ENCODE results near the gene MAPK10. TPM values are rescaled to one million over a fixed set of nuclear protein-coding genes. Genes with fewer than 3 reads are reported as not detected.

The MAPK10 gene
- polyA plus RNA-seq, 3 donors: 0.36 TPM; not detected in 2

DNA sequence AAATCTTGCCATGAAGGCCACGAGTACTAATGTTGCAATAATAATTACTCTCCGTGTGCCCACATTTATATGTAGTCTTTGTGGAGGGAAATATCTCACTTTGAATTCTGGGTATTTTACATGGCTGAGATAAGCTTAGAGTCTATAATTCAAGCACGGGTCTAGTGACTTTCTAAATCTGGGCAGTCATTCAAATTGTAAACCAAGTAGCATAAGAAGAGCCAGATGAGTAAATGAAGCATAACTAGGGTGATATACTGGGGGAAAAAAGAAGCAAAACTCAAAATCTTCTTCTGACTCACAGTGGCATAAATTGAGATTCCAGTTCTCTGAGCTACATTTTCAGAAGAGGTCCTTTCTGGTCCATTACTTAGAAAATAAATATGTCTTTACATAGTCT is 53.0 kb downstream of the MAPK10 start:
- Histone ChIP-seq H3K4me1 (ENCODE audit: control insufficient read depth in 1 of 2, insufficient read depth in 2 of 2, low read length in 2 of 2) (no peaks in the 10 kb centered on the region), H3K36me3 (replicated peaks in 1 of 2; ENCODE audit: control insufficient read depth in 1 of 2, insufficient read depth in 2 of 2, low read length in 2 of 2) (no peaks in the 10 kb centered on the region), H3K27me3 (ENCODE audit: control insufficient read depth in 2 of 2, insufficient read depth in 2 of 2, low read length in 2 of 2) (no peaks in the 10 kb centered on the region), H3K27ac (ENCODE audit: low read depth in 1 of 2, low read length in 2 of 2) (no peak overlapping the region), H3K79me2 (ENCODE audit: insufficient read depth, low read length) (no peaks in the 10 kb centered on the region), H3K4me2 (replicated peaks; ENCODE audit: extremely low read depth, low read length, poor library complexity, severe bottlenecking) (no peak overlapping the region), H2AFZ (ENCODE audit: insufficient read depth, low read depth, low read length, poor library complexity, severe bottlenecking) (no peak overlapping the region), H3K9ac (ENCODE audit: insufficient read depth, low read length, poor library complexity, severe bottlenecking) (no peak overlapping the region), H3K9me3 (replicated peaks in 1 of 2; ENCODE audit: control insufficient read depth in 1 of 2, insufficient read depth in 1 of 2, low read length in 2 of 2) (peaks cover 0 to 2% of the 10 kb centered on the region in 2 donors), H3K4me3 (replicated peaks in 1 of 3; ENCODE audit: low read depth in 2 of 3, low read length in 3 of 3) (no peak overlapping the region), H4K20me1 (ENCODE audit: insufficient read depth, low read length) (no peaks in the 10 kb centered on the region)
- DNase-seq: no peak
- H3K4me3 Mint-ChIP-seq: no peak overlapping the region
- intact Hi-C loops (cut with micrococcal nuclease): no loop called here
- H3K36me3 Mint-ChIP-seq: no peaks in the 10 kb centered on the region
- no peak overlapping the region for H3K27ac Mint-ChIP-seq
- peaks cover 0 to 6% (median 5%) of the 10 kb centered on the region in 7 donors for H3K9me3 Mint-ChIP-seq
- no peaks in the 10 kb centered on the region for H3K27me3 Mint-ChIP-seq (ENCODE audit: low read depth in 3 of 3)
- WGBS (ENCODE audit: insufficient coverage): 100% methylated on average over 2 of the region's 3 CpGs
- no peaks in the 10 kb centered on the region for H3K4me1 Mint-ChIP-seq
- no peak for TF ChIP-seq CTCF (IDR thresholded peaks at IDR 0.05)

DNA sequence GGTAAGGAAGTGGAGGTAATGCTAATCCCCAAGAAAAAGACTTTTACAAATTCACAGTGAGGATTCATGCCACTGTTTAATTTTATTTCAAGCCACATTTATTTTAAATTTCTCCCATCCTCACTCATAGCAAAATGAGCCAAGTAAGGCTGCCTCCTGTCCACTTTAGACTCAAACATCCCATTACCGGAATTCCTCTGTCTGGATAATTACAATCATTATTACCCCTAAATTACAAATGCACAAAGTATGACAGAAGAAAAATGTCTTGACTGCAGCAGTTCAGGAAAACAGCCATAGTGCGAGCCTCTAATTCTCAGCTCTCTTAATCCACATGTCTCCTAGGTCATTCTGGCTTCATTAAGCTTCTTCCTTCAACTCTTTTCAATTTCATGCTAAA is 57.0 kb downstream of the MAPK10 start:
- DNase-seq: no peak
- no peak overlapping the region for H3K4me3 Mint-ChIP-seq
- peaks cover 0 to 14% (median 5%) of the 10 kb centered on the region in 7 donors for H3K9me3 Mint-ChIP-seq
- Histone ChIP-seq H3K4me2 (replicated peaks; ENCODE audit: extremely low read depth, low read length, poor library complexity, severe bottlenecking) (no peak overlapping the region), H3K4me3 (replicated peaks in 1 of 3; ENCODE audit: low read depth in 2 of 3, low read length in 3 of 3) (no peak overlapping the region), H3K9ac (ENCODE audit: insufficient read depth, low read length, poor library complexity, severe bottlenecking) (no peak overlapping the region), H4K20me1 (ENCODE audit: insufficient read depth, low read length) (no peaks in the 10 kb centered on the region), H3K4me1 (ENCODE audit: control insufficient read depth in 1 of 2, insufficient read depth in 2 of 2, low read length in 2 of 2) (no peaks in the 10 kb centered on the region), H3K9me3 (replicated peaks in 1 of 2; ENCODE audit: control insufficient read depth in 1 of 2, insufficient read depth in 1 of 2, low read length in 2 of 2) (peaks cover 0 to 2% of the 10 kb centered on the region in 2 donors), H3K36me3 (replicated peaks in 1 of 2; ENCODE audit: control insufficient read depth in 1 of 2, insufficient read depth in 2 of 2, low read length in 2 of 2) (no peaks in the 10 kb centered on the region), H3K27ac (ENCODE audit: low read depth in 1 of 2, low read length in 2 of 2) (no peak overlapping the region), H2AFZ (ENCODE audit: insufficient read depth, low read depth, low read length, poor library complexity, severe bottlenecking) (no peak overlapping the region), H3K79me2 (ENCODE audit: insufficient read depth, low read length) (no peaks in the 10 kb centered on the region), H3K27me3 (ENCODE audit: control insufficient read depth in 2 of 2, insufficient read depth in 2 of 2, low read length in 2 of 2) (no peaks in the 10 kb centered on the region)
- intact Hi-C loops (cut with micrococcal nuclease): no loop called here
- no peaks in the 10 kb centered on the region for H3K4me1 Mint-ChIP-seq
- H3K27me3 Mint-ChIP-seq (ENCODE audit: low read depth in 3 of 3): no peaks in the 10 kb centered on the region
- H3K36me3 Mint-ChIP-seq: no peaks in the 10 kb centered on the region
- no peak for TF ChIP-seq CTCF (IDR thresholded peaks at IDR 0.05)
- WGBS (ENCODE audit: insufficient coverage): 93% methylated on average over 2 of the region's 2 CpGs
- no peak overlapping the region for H3K27ac Mint-ChIP-seq
